IMR-90 (cell line): ENCODE data around the gene C6orf52.

ENCODE experiments used
- BHLHE40 ChIP-seq: fragments of 150-350 bp; IDR thresholded peaks from 2 replicates; pipeline ENCODE4 v1.6.1; 2016; ENCODE audit warnings: mild to moderate bottlenecking, low read depth, low read length
- CEBPB ChIP-seq: IDR thresholded peaks from 2 replicates; pipeline ENCODE4 v1.6.1; 2012; ENCODE audit warnings: low read depth, low read length, improper control_type of control experiment
- CTCF ChIP-seq: conservative IDR thresholded peaks from 2 replicates; pipeline ENCODE4 v1.5.1; 2012; ENCODE audit warnings: mild to moderate bottlenecking, low read depth, low read length, improper control_type of control experiment
- MAFK ChIP-seq: IDR thresholded peaks from 2 replicates; pipeline ENCODE4 v1.6.1; 2012; ENCODE audit warnings: low read depth, low read length, improper control_type of control experiment
- MAZ ChIP-seq: IDR thresholded peaks from 2 replicates; pipeline ENCODE4 v1.6.1; 2012; ENCODE audit warnings: low read depth, mild to moderate bottlenecking, low read length, improper control_type of control experiment, moderate library complexity, borderline replicate concordance
- POLR2A ChIP-seq: IDR thresholded peaks from 2 replicates; pipeline ENCODE4 v1.6.1; 2012; ENCODE audit warnings: mild to moderate bottlenecking, low read depth, low read length
- RAD21 ChIP-seq: IDR thresholded peaks from 2 replicates; pipeline ENCODE4 v1.6.1; 2012; ENCODE audit warnings: low read length, improper control_type of control experiment
- RFX5 ChIP-seq: IDR thresholded peaks from 2 replicates; pipeline ENCODE4 v1.8.0; 2012; ENCODE audit warnings: low read depth, mild to moderate bottlenecking, low read length, moderate library complexity
- SMC3 ChIP-seq: fragments of 150-350 bp; IDR thresholded peaks from 2 replicates; pipeline ENCODE4 v1.6.1; 2016; ENCODE audit warnings: low read depth, mild to moderate bottlenecking, antibody characterized with exemption, low read length, moderate library complexity

- no peak for TF ChIP-seq RAD21
- TF ChIP-seq CTCF = no peak
- no peak for TF ChIP-seq BHLHE40
- TF ChIP-seq POLR2A = no peak
- TF ChIP-seq CEBPB = no peak
- TF ChIP-seq MAFK = no peak
- no peak for TF ChIP-seq MAZ
- no peak for TF ChIP-seq RFX5
- no peak for TF ChIP-seq SMC3
Observed at GRCh38 chr6:10662207-10662606, 32.2 kb downstream of the C6orf52 start.
